HCT116 (cell line): ENCODE data around the gene PROSER2. TPM values are rescaled to one million over a fixed set of nuclear protein-coding genes. Genes with fewer than 3 reads are reported as not detected.

Experiments
- ATAC-seq: fragments of 200-7000 bp; cut with Tn5 transposase; 2 replicates; pipeline ENCODE4 v1.9.1; 2020; ENCODE audit warnings: mild to moderate bottlenecking, moderate library complexity
- BruUV-seq: library from RNA; stranded (reverse); fragments of 400-500 nt; replicated peaks from 2 replicates; lab custom pipeline; 2021; lab: Mats Ljungman, UMichigan
- CTCF ChIA-PET: fragments of 300-600 bp; sonication (Branson Sonifier 250); formaldehyde crosslinking; loops from one replicate; lab custom pipeline; 2021; ENCODE audit warnings: antibody characterized with exemption; lab: Charles Lee
- POLR2A ChIA-PET: fragments of 300-600, 350-600 bp; sonication (Branson Sonifier 250); formaldehyde crosslinking; loops from one replicate; lab custom pipeline; 2021; ENCODE audit warnings: antibody characterized with exemption; lab: Charles Lee
- RAD21 ChIA-PET, 2 experiments: fragments of 300-600 bp; sonication (Branson Sonifier 250); formaldehyde crosslinking; loops; one replicate each; lab custom pipeline; 2023; ENCODE audit warnings: low total read pairs in 2 of 2; ENCODE audit not compliant: uncharacterized antibody in 2 of 2, unreplicated experiment in 2 of 2, low non-redundant PET in 1 of 2; lab: Charles Lee
- DNase-seq: peaks from one replicate; pipeline ENCODE4 v3.0.0-alpha.2; 2010; ENCODE audit warnings: low read depth, low spot score
- H2AFZ ChIP-seq: fragments of 200-600 bp; shearing (Covaris generic), sonication (generic); 2 replicates; pipeline ENCODE4 v1.6.1; 2017; ENCODE audit warnings: low read depth, mixed run types, mixed read lengths, antibody characterized with exemption, low read length; ENCODE audit not compliant: poor library complexity, severe bottlenecking
- H3K27ac ChIP-seq: 2 replicates; pipeline ENCODE4 v1.5.1; 2012; ENCODE audit warnings: low read depth, low read length
- H3K27me3 ChIP-seq: fragments of 200-600 bp; sonication (generic); 2 replicates; pipeline ENCODE4 v1.6.1; 2016; ENCODE audit warnings: mixed run types, low read length, mixed read lengths; ENCODE audit not compliant: insufficient read depth
- H3K36me3 ChIP-seq, 2 experiments: fragments of 200-500 bp in 1 of 2; fragments of 200-600 bp in 1 of 2; sonication (Bioruptor generic) in 1 of 2; sonication (generic) in 1 of 2; 2 replicates each; pipeline versions ENCODE4 v1.5.1 to v1.6.1; 2014 to 2016; ENCODE audit warnings: low read length in 2 of 2, inconsistent platforms in 1 of 2, mixed read lengths in 1 of 2, mixed run types in 1 of 2; ENCODE audit not compliant: insufficient read depth in 2 of 2, control insufficient read depth in 1 of 2
- H3K4me1 ChIP-seq, 2 experiments: fragments of 200-600 bp in 1 of 2; sonication (generic) in 1 of 2; 2 replicates each; pipeline versions ENCODE4 v1.5.1 to v1.6.1; 2012 to 2017; ENCODE audit warnings: low read length in 2 of 2, inconsistent platforms in 1 of 2, mild to moderate bottlenecking in 1 of 2, mixed read lengths in 1 of 2, mixed run types in 1 of 2, moderate library complexity in 1 of 2; ENCODE audit not compliant: insufficient read depth in 2 of 2, control insufficient read depth in 1 of 2
- H3K4me2 ChIP-seq: fragments of 200-600 bp; sonication (generic); 2 replicates; pipeline ENCODE4 v1.6.1; 2017; ENCODE audit warnings: mixed run types, low read length, mixed read lengths
- H3K4me3 ChIP-seq, 2 experiments: fragments of 200-600 bp in 1 of 2; sonication (generic) in 1 of 2; replicated peaks in 1 of 2; 2 replicates each; pipeline ENCODE4 v1.5.1; 2011 to 2016; ENCODE audit warnings: low read length in 2 of 2, control low read depth in 1 of 2, low read depth in 1 of 2, mild to moderate bottlenecking in 1 of 2, mixed read lengths in 1 of 2, mixed run types in 1 of 2
- H3K79me2 ChIP-seq: fragments of 200-600 bp; sonication (generic); 2 replicates; pipeline ENCODE4 v1.6.1; 2017; ENCODE audit warnings: mild to moderate bottlenecking, mixed run types, low read length, moderate library complexity, mixed read lengths; ENCODE audit not compliant: insufficient read depth
- H3K9ac ChIP-seq: fragments of 200-600 bp; sonication (generic); 2 replicates; pipeline ENCODE4 v1.6.1; 2016; ENCODE audit warnings: low read length, mixed read lengths
- H3K9me2 ChIP-seq: fragments of 200-600 bp; sonication (generic), shearing (Covaris generic); 2 replicates; pipeline ENCODE4 v1.6.1; 2017; ENCODE audit warnings: mixed run types, mild to moderate bottlenecking, moderate library complexity; ENCODE audit not compliant: insufficient read depth
- H3K9me3 ChIP-seq, 2 experiments: fragments of 200-500 bp in 1 of 2; fragments of 200-600 bp in 1 of 2; sonication (Bioruptor generic) in 1 of 2; sonication (generic) in 1 of 2; 2 replicates each; pipeline ENCODE4 v1.6.1; 2014 to 2017; ENCODE audit warnings: low read length in 2 of 2, mixed read lengths in 2 of 2, inconsistent platforms in 1 of 2, low read depth in 1 of 2, mild to moderate bottlenecking in 1 of 2, mixed run types in 1 of 2, moderate library complexity in 1 of 2; ENCODE audit not compliant: control insufficient read depth in 1 of 2, insufficient read depth in 1 of 2
- H4K20me1 ChIP-seq: fragments of 200-600 bp; sonication (generic), shearing (Covaris generic); 2 replicates; pipeline ENCODE4 v1.6.1; 2017; ENCODE audit warnings: mixed run types, mild to moderate bottlenecking, moderate library complexity; ENCODE audit not compliant: insufficient read depth
- CTCF ChIP-seq, 3 experiments: fragments of 200-600 bp in 1 of 3; sonication (generic) in 1 of 3; IDR thresholded peaks in 2 of 3; conservative IDR thresholded peaks in 1 of 3; 2 replicates each; pipeline ENCODE4 v1.5.1; 2012 to 2017; ENCODE audit warnings: low read depth in 2 of 3, low read length in 2 of 3, antibody characterized with exemption in 1 of 3, borderline replicate concordance in 1 of 3, control low read depth in 1 of 3, mild to moderate bottlenecking in 1 of 3, mixed read lengths in 1 of 3, mixed run types in 1 of 3, moderate library complexity in 1 of 3; ENCODE audit not compliant: insufficient read depth in 1 of 3
- EGR1 ChIP-seq: IDR thresholded peaks from 2 replicates; pipeline ENCODE4 v1.6.1; 2012; ENCODE audit warnings: low read depth
- ELF1 ChIP-seq: IDR thresholded peaks from 2 replicates; pipeline ENCODE4 v1.6.1; 2012; ENCODE audit warnings: low read depth, borderline replicate concordance
- JUND ChIP-seq: IDR thresholded peaks from 2 replicates; pipeline ENCODE4 v1.6.1; 2012
- MAX ChIP-seq: IDR thresholded peaks from 2 replicates; pipeline ENCODE4 v1.6.1; 2012
- POLR2A ChIP-seq: IDR thresholded peaks from 2 replicates; pipeline ENCODE4 v1.7.0; 2011; ENCODE audit warnings: borderline replicate concordance; ENCODE audit not compliant: insufficient read depth, insufficient read length; ENCODE audit errors: extremely low read depth
- RAD21 ChIP-seq: IDR thresholded peaks from 2 replicates; pipeline ENCODE4 v1.6.1; 2012; ENCODE audit warnings: low read depth, mild to moderate bottlenecking
- REST ChIP-seq: IDR thresholded peaks from 2 replicates; pipeline ENCODE4 v1.6.1; 2012; ENCODE audit warnings: low read depth
- SIN3A ChIP-seq: IDR thresholded peaks from 2 replicates; pipeline ENCODE4 v1.6.1; 2012; ENCODE audit warnings: low read depth
- SRF ChIP-seq: IDR thresholded peaks from 2 replicates; pipeline ENCODE4 v1.6.1; 2012; ENCODE audit warnings: low read depth
- ZBTB33 ChIP-seq: IDR thresholded peaks from 2 replicates; pipeline ENCODE4 v1.6.1; 2011; ENCODE audit warnings: mild to moderate bottlenecking, low read length, moderate library complexity; ENCODE audit not compliant: insufficient replicate concordance; ENCODE audit errors: extremely low read depth
- intact Hi-C: fragments of 100-400 bp; cut with micrococcal nuclease; formaldehyde crosslinking; loops from 2 replicates; pipeline ENCODE4 v1.10.0; 2022
- total RNA-seq: library from RNA; stranded (reverse); gene quantifications from one replicate; pipeline ENCODE4 v1.2.1, GENCODE V29; 2021; ENCODE audit not compliant: unreplicated experiment

Gene PROSER2
- total RNA-seq, 1 experiment from 2014 or later = 46.2 TPM

- TF ChIP-seq REST (no peak), POLR2A (no peak), ELF1 (no peak)
These were observed 52.5 kb downstream of the PROSER2 start (continued) for GRCh38 chr10:11875494-11876281.

- peak overlapping the region; percentile 77 for H3K9ac ChIP-seq
- H4K20me1 ChIP-seq = no peaks in the 10 kb centered on the region
- intact Hi-C loops = no loop called here
- H3K9me2 ChIP-seq = no peaks in the 10 kb centered on the region
- TSS peak; percentile 82 for BruUV-seq
- H3K4me2 ChIP-seq = peak overlapping the region; percentile 59
- H3K36me3 ChIP-seq = no peaks in the 10 kb centered on the region
- no peaks in the 10 kb centered on the region for H3K27me3 ChIP-seq
- H3K4me3 ChIP-seq = no peak overlapping the region
- no peaks in the 10 kb centered on the region for H3K9me3 ChIP-seq
- peak overlapping the region; percentile 86 for H3K27ac ChIP-seq
- H3K4me1 ChIP-seq = peaks cover 50 to 79% of the 10 kb centered on the region in 2 experiments
- no peak for DNase-seq
- CTCF ChIA-PET = interaction anchor here (1.0 kb wide), 1 partner anchor 10 kb away, joined by 3 read pairs; no protein-coding TSS in a partner anchor
- POLR2A ChIA-PET = interaction anchor here (0.9 to 1.5 kb wide), 6 partner anchors 9 to 251 kb away, joined by 3 to 4 read pairs (median 3); no protein-coding TSS in a partner anchor
- ATAC-seq = peak; percentile 4
- RAD21 ChIA-PET = no interaction called here
- H3K79me2 ChIP-seq = no peaks in the 10 kb centered on the region
- no peak overlapping the region for H2AFZ ChIP-seq
- TF ChIP-seq REST (no peak), ZBTB33 (no peak), RAD21 (no peak), SRF (no peak), MAX (no peak), EGR1 (no peak), SIN3A (no peak), JUND (no peak), CTCF (IDR thresholded peaks at IDR 0.05 in 2 of 3, conservative IDR thresholded peaks at IDR 0.05 in 1 of 3; ENCODE audit: borderline replicate concordance in 1 of 3, insufficient read depth in 1 of 3, low read depth in 2 of 3, low read length in 2 of 3) (no peak)
These were observed 53.2 kb downstream of the PROSER2 start for GRCh38 chr10:11876324-11876723.
